ENCODE measurements around the gene BANP. TPM values are rescaled to one million over a fixed set of nuclear protein-coding genes. Genes with fewer than 3 reads are reported as not detected.
A peak's percentile ranks its signal among the peaks of the same experiment; 100 is the strongest.

BANP gene
- total and polyA plus RNA-seq, 2 of the 8 experiments (the other 6 are each of a cell fraction or from before 2014, with no cell fraction given) = 25.8 to 39.8 TPM

- no peak overlapping the region for H4K8ac ChIP-seq (ENCODE audit: extremely low read depth, insufficient read depth, low read length)
- H4K5ac ChIP-seq (ENCODE audit: insufficient read length, low read depth, low read length) = no peak overlapping the region
- no peak overlapping the region for H3K56ac ChIP-seq (replicated peaks; ENCODE audit: insufficient read length, low read depth, low read length)
- H4K20me1 ChIP-seq (replicated peaks in 1 of 2; ENCODE audit: control insufficient read depth in 1 of 2, insufficient read depth in 2 of 2, low read length in 2 of 2) = no peaks in the 10 kb centered on the region
- peaks cover 0 to 3% (median 0%) of the 10 kb centered on the region in 4 experiments; a peak in 1 of 7 replicates for H3K4me1 ChIP-seq (replicated peaks in 1 of 4; ENCODE audit: control insufficient read depth in 3 of 4, insufficient read depth in 4 of 4, low read length in 3 of 4)
- H2BK5ac ChIP-seq (ENCODE audit: low read depth, low read length) = no peak overlapping the region
- no peaks in the 10 kb centered on the region for H3K79me2 ChIP-seq (ENCODE audit: control insufficient read depth in 1 of 2, insufficient read depth in 2 of 2, low read length in 2 of 2)
- no peak overlapping the region for H2AK5ac ChIP-seq (ENCODE audit: low read depth, low read length)
- H2BK20ac ChIP-seq (ENCODE audit: low read length) = no peak overlapping the region
- H3K36me3 ChIP-seq (ENCODE audit: control insufficient read depth in 2 of 4, insufficient read depth in 4 of 4, low read length in 3 of 4) = peaks cover 0 to 8% (median 4%) of the 10 kb centered on the region in 4 experiments; a peak in 2 of 8 replicates
- H3K23ac ChIP-seq (ENCODE audit: insufficient read length) = no peak overlapping the region
- 93% methylated on average over 23 of the region's 23 CpGs; no CpG with 5 or more reads in 1 of the 2 experiments for WGBS, 2 experiments (ENCODE audit: extremely low coverage in 1 of 2, insufficient coverage in 1 of 2, insufficient read length in 1 of 2, insufficient replicate concordance in 2 of 2, low coverage in 1 of 2, low lambda C conversion rate in 2 of 2, missing lambda C conversion rate in 1 of 2)
- H4K91ac ChIP-seq (replicated peaks; ENCODE audit: insufficient read length, low read length) = peak overlapping the region; percentile 54
- H2BK12ac ChIP-seq (ENCODE audit: low read depth, low read length) = no peak overlapping the region
- no peak overlapping the region for H3K4me3 ChIP-seq (ENCODE audit: extremely low read depth in 1 of 4, insufficient read depth in 2 of 4, low read depth in 3 of 4, low read length in 4 of 4)
- no peak overlapping the region for H2BK15ac ChIP-seq (ENCODE audit: low read length)
- DNase-seq (ENCODE audit: low read depth in 1 of 2, low spot score in 2 of 2) (no peak), FAIRE-seq (no peak)
- CTCF ChIA-PET (ENCODE audit: partially characterized antibody) = interaction anchor here (1.0 to 2.4 kb wide), 2 partner anchors 11 to 26 kb away, joined by 3 to 13 read pairs; no protein-coding TSS in a partner anchor
- no peak overlapping the region for H3K14ac ChIP-seq (ENCODE audit: insufficient read length)
- no peak overlapping the region for H3K18ac ChIP-seq (ENCODE audit: extremely low read depth, low read length)
- no peak overlapping the region for H2BK120ac ChIP-seq (replicated peaks; ENCODE audit: low read depth, low read length)
- no peak for TF ChIP-seq EGR1 (IDR thresholded peaks at IDR 0.05; ENCODE audit: borderline replicate concordance, low read depth, low read length)
- no peak for TF ChIP-seq KDM5A (IDR thresholded peaks at IDR 0.05; ENCODE audit: low read length)
- no peak for TF ChIP-seq SAP30 (IDR thresholded peaks at IDR 0.05; ENCODE audit: insufficient read depth, insufficient replicate concordance, low read length)
- TF ChIP-seq CBX8 (IDR thresholded peaks at IDR 0.05; ENCODE audit: borderline replicate concordance, low read depth, low read length) = no peak
- H3K79me1 ChIP-seq (ENCODE audit: low read depth, low read length) = no peaks in the 10 kb centered on the region
- no peak overlapping the region for H3K4me2 ChIP-seq (ENCODE audit: insufficient read depth in 1 of 2, low read depth in 2 of 2, low read length in 2 of 2)
- no peak overlapping the region for H2AFZ ChIP-seq (ENCODE audit: low read length)
- no peaks in the 10 kb centered on the region for H3K9me3 ChIP-seq (ENCODE audit: insufficient read depth in 2 of 2, low read depth in 1 of 2, low read length in 1 of 2)
- H3K27ac ChIP-seq (ENCODE audit: low read depth, low read length) = no peak overlapping the region
- no peaks in the 10 kb centered on the region for H3K27me3 ChIP-seq (replicated peaks in 1 of 4; ENCODE audit: control insufficient read depth in 3 of 4, extremely low read depth in 1 of 4, insufficient read depth in 3 of 4, low read length in 3 of 4)
- H3K4ac ChIP-seq (replicated peaks; ENCODE audit: insufficient read length, low read depth, low read length) = no peak overlapping the region
- H3K9ac ChIP-seq (replicated peaks in 1 of 4; ENCODE audit: extremely low read depth in 1 of 4, low read depth in 3 of 4, low read length in 3 of 4) = no peak overlapping the region
- no peaks in the 10 kb centered on the region for H3K23me2 ChIP-seq (ENCODE audit: low read depth, low read length)
- POLR2A ChIA-PET (ENCODE audit: partially characterized antibody) = no interaction called here
Observed at GRCh38 chr16:88072571-88073001, 121.4 kb downstream of the BANP start.
